Measurements from ENCODE around the gene TRIM31. TPM values are rescaled to one million over a fixed set of nuclear protein-coding genes. Genes with fewer than 3 reads are reported as not detected.

The TRIM31 gene
- total RNA-seq, 1 donor = not detected

GRCh38 chr6:30097902-30098768, 14.8 kb downstream of the TRIM31 start:
- TF ChIP-seq CTCF (IDR thresholded peaks at IDR 0.05; ENCODE audit: extremely low read depth, low read depth, low read length) = no peak

GRCh38 chr6:30096829-30097228, 16.1 kb downstream of the TRIM31 start:
- Histone ChIP-seq H3K4me1 (ENCODE audit: insufficient read depth, low read length) (peaks cover 25% of the 10 kb centered on the region), H3K9me3 (ENCODE audit: low read depth, low read length) (no peaks in the 10 kb centered on the region), H3K4me3 (ENCODE audit: insufficient read depth, low read length) (no peak overlapping the region), H2AFZ (ENCODE audit: low read length) (no peak overlapping the region), H3K27me3 (ENCODE audit: insufficient read depth, low read length) (peaks cover 47% of the 10 kb centered on the region), H3K27ac (ENCODE audit: low read depth, low read length) (no peak overlapping the region), H3K4me2 (ENCODE audit: insufficient read depth, low read length) (no peak overlapping the region), H3K36me3 (ENCODE audit: insufficient read depth, low read length) (no peaks in the 10 kb centered on the region), H4K20me1 (ENCODE audit: insufficient read depth, low read length) (no peaks in the 10 kb centered on the region), H3K79me2 (ENCODE audit: insufficient read depth, low read length) (no peaks in the 10 kb centered on the region)
- TF ChIP-seq CTCF (IDR thresholded peaks at IDR 0.05; ENCODE audit: extremely low read depth, low read depth, low read length) = no peak
- DNase-seq (ENCODE audit: insufficient read length, low spot score, missing footprints) = no peak

More at GRCh38 chr6:30097902-30098768, 14.8 kb downstream of the TRIM31 start:
- H2AFZ ChIP-seq (ENCODE audit: low read length) = no peak overlapping the region
- no peaks in the 10 kb centered on the region for H3K79me2 ChIP-seq (ENCODE audit: insufficient read depth, low read length)
- H3K4me3 ChIP-seq (ENCODE audit: insufficient read depth, low read length) = no peak overlapping the region
- no peak for DNase-seq (ENCODE audit: insufficient read length, low spot score, missing footprints)
- H4K20me1 ChIP-seq (ENCODE audit: insufficient read depth, low read length) = no peaks in the 10 kb centered on the region
- no peak overlapping the region for H3K27ac ChIP-seq (ENCODE audit: low read depth, low read length)
- no peaks in the 10 kb centered on the region for H3K9me3 ChIP-seq (ENCODE audit: low read depth, low read length)
- H3K27me3 ChIP-seq (ENCODE audit: insufficient read depth, low read length) = peaks cover 47% of the 10 kb centered on the region
- H3K4me1 ChIP-seq (ENCODE audit: insufficient read depth, low read length) = peaks cover 28% of the 10 kb centered on the region
- H3K4me2 ChIP-seq (ENCODE audit: insufficient read depth, low read length) = no peak overlapping the region
- H3K36me3 ChIP-seq (ENCODE audit: insufficient read depth, low read length) = no peaks in the 10 kb centered on the region

- Histone ChIP-seq H3K4me3 (ENCODE audit: insufficient read depth, low read length) (no peak overlapping the region), H3K4me1 (ENCODE audit: insufficient read depth, low read length) (peaks cover 21% of the 10 kb centered on the region), H4K20me1 (ENCODE audit: insufficient read depth, low read length) (no peaks in the 10 kb centered on the region), H3K36me3 (ENCODE audit: insufficient read depth, low read length) (no peaks in the 10 kb centered on the region), H2AFZ (ENCODE audit: low read length) (no peak overlapping the region), H3K27me3 (ENCODE audit: insufficient read depth, low read length) (peaks cover 26% of the 10 kb centered on the region), H3K9me3 (ENCODE audit: low read depth, low read length) (no peaks in the 10 kb centered on the region), H3K4me2 (ENCODE audit: insufficient read depth, low read length) (no peak overlapping the region), H3K27ac (ENCODE audit: low read depth, low read length) (no peak overlapping the region), H3K79me2 (ENCODE audit: insufficient read depth, low read length) (no peaks in the 10 kb centered on the region)
- DNase-seq (ENCODE audit: insufficient read length, low spot score, missing footprints) = no peak
- no peak for TF ChIP-seq CTCF (IDR thresholded peaks at IDR 0.05; ENCODE audit: extremely low read depth, low read depth, low read length)
Measured at GRCh38 chr6:30093951-30094661, 18.8 kb downstream of the TRIM31 start.
